Stomach (tissue), 4 donors: ENCODE measurements around the gene KCNK15.

Source experiments
- EP300 ChIP-seq: sonication (generic); formaldehyde crosslinking; IDR thresholded peaks from one replicate; pipeline ENCODE4 v1.6.1; 2017; ENCODE audit warnings: antibody characterized with exemption
- POLR2A ChIP-seq, 4 donors: fragments of 450-650 bp; IDR thresholded peaks; one replicate each; pipeline ENCODE4 v1.6.1; 2016; ENCODE audit warnings: antibody characterized with exemption in 4 of 4, control low read depth in 2 of 4, mild to moderate bottlenecking in 1 of 4, moderate library complexity in 1 of 4
- POLR2AphosphoS5 ChIP-seq, 3 donors: sonication (generic); formaldehyde crosslinking; IDR thresholded peaks; one replicate each; pipeline ENCODE4 v1.6.1; 2016; ENCODE audit warnings: antibody characterized with exemption in 3 of 3
- TF ChIP-seq, protein P1 (sequence below), 7 experiments: fragments of 450-650 bp in 4 of 7; fragments of 200-600 bp in 3 of 7; sonication (generic) in 3 of 7; IDR thresholded peaks; one replicate each; pipeline ENCODE4 v1.5.1; 2016 to 2019; ENCODE audit warnings: antibody characterized with exemption in 7 of 7, control low read depth in 2 of 7, mild to moderate bottlenecking in 1 of 7

DNA sequence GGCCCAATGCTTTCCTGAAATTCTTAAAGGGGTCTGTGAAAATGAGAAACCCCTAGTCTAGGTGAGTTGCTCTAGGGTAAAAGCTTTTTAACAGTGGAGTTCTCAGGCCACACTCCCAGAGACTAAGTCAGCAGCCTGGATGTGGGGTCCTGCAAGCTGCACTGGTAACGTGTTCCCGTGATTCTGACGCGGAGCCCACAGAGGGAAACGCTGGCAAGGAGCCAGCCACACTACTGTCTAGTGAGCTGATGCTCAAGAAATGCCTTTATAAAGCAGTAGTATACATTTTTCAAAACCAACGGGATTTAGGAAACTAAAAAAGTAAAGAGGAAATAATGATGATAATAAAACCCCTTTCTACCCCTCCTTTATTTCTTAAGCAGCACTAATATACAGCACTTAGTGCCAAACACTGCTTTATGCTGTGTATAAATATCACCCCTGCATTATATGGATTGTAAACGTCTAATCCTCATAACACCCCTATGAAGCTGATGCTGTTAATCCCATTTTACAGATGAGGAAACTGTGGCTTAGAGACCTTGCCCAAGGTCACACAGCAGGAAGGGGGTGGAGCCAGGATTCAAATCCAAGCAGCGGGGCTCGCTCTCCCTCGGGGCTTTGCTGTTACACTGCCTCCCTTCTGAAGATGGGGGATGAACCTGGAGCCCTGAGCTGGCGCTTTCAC is 25.0 kb downstream of the KCNK15 start:
- TF ChIP-seq, protein P1, sequence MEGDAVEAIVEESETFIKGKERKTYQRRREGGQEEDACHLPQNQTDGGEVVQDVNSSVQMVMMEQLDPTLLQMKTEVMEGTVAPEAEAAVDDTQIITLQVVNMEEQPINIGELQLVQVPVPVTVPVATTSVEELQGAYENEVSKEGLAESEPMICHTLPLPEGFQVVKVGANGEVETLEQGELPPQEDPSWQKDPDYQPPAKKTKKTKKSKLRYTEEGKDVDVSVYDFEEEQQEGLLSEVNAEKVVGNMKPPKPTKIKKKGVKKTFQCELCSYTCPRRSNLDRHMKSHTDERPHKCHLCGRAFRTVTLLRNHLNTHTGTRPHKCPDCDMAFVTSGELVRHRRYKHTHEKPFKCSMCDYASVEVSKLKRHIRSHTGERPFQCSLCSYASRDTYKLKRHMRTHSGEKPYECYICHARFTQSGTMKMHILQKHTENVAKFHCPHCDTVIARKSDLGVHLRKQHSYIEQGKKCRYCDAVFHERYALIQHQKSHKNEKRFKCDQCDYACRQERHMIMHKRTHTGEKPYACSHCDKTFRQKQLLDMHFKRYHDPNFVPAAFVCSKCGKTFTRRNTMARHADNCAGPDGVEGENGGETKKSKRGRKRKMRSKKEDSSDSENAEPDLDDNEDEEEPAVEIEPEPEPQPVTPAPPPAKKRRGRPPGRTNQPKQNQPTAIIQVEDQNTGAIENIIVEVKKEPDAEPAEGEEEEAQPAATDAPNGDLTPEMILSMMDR (IDR thresholded peaks at IDR 0.05), result no peak
- TF ChIP-seq POLR2AphosphoS5 (IDR thresholded peaks at IDR 0.05), result no peak
- no peak for TF ChIP-seq EP300
- no peak for TF ChIP-seq POLR2A (IDR thresholded peaks at IDR 0.05)
